ENCODE results near the gene IFNL3. TPM values are rescaled to one million over a fixed set of nuclear protein-coding genes. Genes with fewer than 3 reads are reported as not detected.

Gene IFNL3
- total and polyA plus RNA-seq, 9 of the 15 experiments (the other 6 are each of a cell fraction or from before 2014, with no cell fraction given) = not detected

- BruUV-seq (replicated peaks) = no TSS peak
Observed at GRCh38 chr19:39199025-39199424, 45.8 kb downstream of the IFNL3 start.

GRCh38 chr19:39197808-39198207 is 47.0 kb downstream of the IFNL3 start:
- no peak overlapping the region for H3K9ac ChIP-seq (ENCODE audit: insufficient read depth in 1 of 2, low read depth in 2 of 2, low read length in 2 of 2)
- peaks cover 3 to 27% of the 10 kb centered on the region in 2 experiments; a peak in 2 of 5 replicates for H3K27me3 ChIP-seq (ENCODE audit: control insufficient read depth in 2 of 2, insufficient read depth in 2 of 2, low read length in 2 of 2)
- H3K4me3 ChIP-seq = no peak overlapping the region
- no TSS peak for BruUV-seq (replicated peaks)
- no peak for ATAC-seq
- no peaks in the 10 kb centered on the region for H3K9me1 ChIP-seq (ENCODE audit: control insufficient read depth, insufficient read depth, low read length)
- H2AFZ ChIP-seq (ENCODE audit: low read depth, low read length) = no peak overlapping the region
- no peak for DNase-seq (ENCODE audit: extremely low read depth in 1 of 4, low spot score in 3 of 4)
- no peak overlapping the region for H3K4me2 ChIP-seq (ENCODE audit: insufficient read depth, low read length)
- H3K79me2 ChIP-seq (ENCODE audit: control insufficient read depth, insufficient read depth, low read length) = no peaks in the 10 kb centered on the region
- CTCF ChIA-PET (ENCODE audit: low intra/inter-chr PET ratio) = interaction anchor here (0.6 kb wide), 1 partner anchor 228 kb away, joined by 3 read pairs; no protein-coding TSS in a partner anchor
- no peak overlapping the region for H3K27ac ChIP-seq (ENCODE audit: extremely low read depth, low read depth, low read length)
- 0 out of 2 replicates have a peak, but pooled peaks cover 4% of the 10 kb centered on the region for H4K20me1 ChIP-seq (replicated peaks; ENCODE audit: control insufficient read depth, insufficient read depth, low read length)
- POLR2A ChIA-PET = interaction anchor here (0.6 kb wide), 1 partner anchor 363 kb away, joined by 4 read pairs; no protein-coding TSS in a partner anchor
- WGBS (ENCODE audit: insufficient coverage, low coverage, missing lambda C conversion rate) = 40% methylated on average over 5 of the region's 5 CpGs
- no peaks in the 10 kb centered on the region for H3K36me3 ChIP-seq (ENCODE audit: control insufficient read depth, insufficient read depth, low read length)
- in situ Hi-C loops (cut with MboI) (loop anchor here (5.0 kb wide), 1 partner anchor 231 kb away; no protein-coding TSS in a partner anchor), intact Hi-C loops (cut with micrococcal nuclease) (no loop called here)
- TF ChIP-seq RB1 (IDR thresholded peaks at IDR 0.05; ENCODE audit: low read depth) (no peak), ZNF165 (CRISPR knock-in tag; IDR thresholded peaks at IDR 0.05; ENCODE audit: borderline replicate concordance) (no peak), FOSL1 (tag; conservative IDR thresholded peaks at IDR 0.05) (no peak), XRCC5 (IDR thresholded peaks at IDR 0.05; ENCODE audit: low read depth, low read length) (no peak), RAD21 (CRISPR knock-in tag; conservative IDR thresholded peaks at IDR 0.05 in 1 of 2, IDR thresholded peaks at IDR 0.05 in 1 of 2) (peak in 1 of 2 experiments; percentile 33; a peak in 1 of 4 replicates), GTF2F1 (IDR thresholded peaks at IDR 0.05; ENCODE audit: low read depth, low read length) (no peak)
- TF ChIP-seq, protein P1, sequence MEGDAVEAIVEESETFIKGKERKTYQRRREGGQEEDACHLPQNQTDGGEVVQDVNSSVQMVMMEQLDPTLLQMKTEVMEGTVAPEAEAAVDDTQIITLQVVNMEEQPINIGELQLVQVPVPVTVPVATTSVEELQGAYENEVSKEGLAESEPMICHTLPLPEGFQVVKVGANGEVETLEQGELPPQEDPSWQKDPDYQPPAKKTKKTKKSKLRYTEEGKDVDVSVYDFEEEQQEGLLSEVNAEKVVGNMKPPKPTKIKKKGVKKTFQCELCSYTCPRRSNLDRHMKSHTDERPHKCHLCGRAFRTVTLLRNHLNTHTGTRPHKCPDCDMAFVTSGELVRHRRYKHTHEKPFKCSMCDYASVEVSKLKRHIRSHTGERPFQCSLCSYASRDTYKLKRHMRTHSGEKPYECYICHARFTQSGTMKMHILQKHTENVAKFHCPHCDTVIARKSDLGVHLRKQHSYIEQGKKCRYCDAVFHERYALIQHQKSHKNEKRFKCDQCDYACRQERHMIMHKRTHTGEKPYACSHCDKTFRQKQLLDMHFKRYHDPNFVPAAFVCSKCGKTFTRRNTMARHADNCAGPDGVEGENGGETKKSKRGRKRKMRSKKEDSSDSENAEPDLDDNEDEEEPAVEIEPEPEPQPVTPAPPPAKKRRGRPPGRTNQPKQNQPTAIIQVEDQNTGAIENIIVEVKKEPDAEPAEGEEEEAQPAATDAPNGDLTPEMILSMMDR (IDR thresholded peaks at IDR 0.05 in 2 of 3, conservative IDR thresholded peaks at IDR 0.05 in 1 of 3; ENCODE audit: insufficient read depth in 2 of 3, low read depth in 1 of 3, low read length in 3 of 3) = peak in 2 of 3 experiments; percentile 14 to 17; a peak in 1 of 6 replicates
- no peak for FAIRE-seq
- peaks cover 5 to 53% of the 10 kb centered on the region in 2 experiments; a peak in 3 of 5 replicates for H3K4me1 ChIP-seq (replicated peaks in 1 of 2; ENCODE audit: control insufficient read depth in 2 of 2, insufficient read depth in 2 of 2, low read length in 2 of 2)
- no peaks in the 10 kb centered on the region for H3K9me3 ChIP-seq (replicated peaks; ENCODE audit: control insufficient read depth, insufficient read depth, low read depth, low read length)

More at GRCh38 chr19:39199025-39199424, 45.8 kb downstream of the IFNL3 start:
- peak overlapping the region in 1 of 2 experiments; percentile 18; a peak in 2 of 4 replicates for H3K9ac ChIP-seq (ENCODE audit: insufficient read depth in 1 of 2, low read depth in 2 of 2, low read length in 2 of 2)
- ChIA-PET POLR2A (interaction anchor here (0.6 to 1.1 kb wide), 3 partner anchors 13 to 151 kb away, joined by 3 read pairs; no protein-coding TSS in a partner anchor), CTCF (ENCODE audit: low intra/inter-chr PET ratio) (no interaction called here)
- H4K20me1 ChIP-seq (replicated peaks; ENCODE audit: control insufficient read depth, insufficient read depth, low read length) = 0 out of 2 replicates have a peak, but pooled peaks cover 4% of the 10 kb centered on the region
- no peak overlapping the region for H3K27ac ChIP-seq (ENCODE audit: extremely low read depth, low read depth, low read length)
- H3K27me3 ChIP-seq (ENCODE audit: control insufficient read depth in 2 of 2, insufficient read depth in 2 of 2, low read length in 2 of 2) = peaks cover 3 to 27% of the 10 kb centered on the region in 2 experiments; a peak in 2 of 5 replicates
- H3K4me3 ChIP-seq = no peak overlapping the region
- H3K4me2 ChIP-seq (ENCODE audit: insufficient read depth, low read length) = no peak overlapping the region
- 42% methylated on average over 11 of the region's 11 CpGs for WGBS (ENCODE audit: insufficient coverage, low coverage, missing lambda C conversion rate)
- H3K9me3 ChIP-seq (replicated peaks; ENCODE audit: control insufficient read depth, insufficient read depth, low read depth, low read length) = no peaks in the 10 kb centered on the region
- no peak overlapping the region for H2AFZ ChIP-seq (ENCODE audit: low read depth, low read length)
- ATAC-seq (peak; percentile 31; the same call in 2 of the 3 replicates), FAIRE-seq (no peak), DNase-seq (ENCODE audit: extremely low read depth in 1 of 4, low spot score in 3 of 4) (peak in 1 of 4 experiments; percentile 36)
- intact Hi-C loops (cut with micrococcal nuclease) (no loop called here), in situ Hi-C loops (cut with MboI) (loop anchor here (5.0 kb wide), 1 partner anchor 232 kb away; no protein-coding TSS in a partner anchor)
- no peaks in the 10 kb centered on the region for H3K36me3 ChIP-seq (ENCODE audit: control insufficient read depth, insufficient read depth, low read length)
- peaks cover 8 to 65% of the 10 kb centered on the region in 2 experiments for H3K4me1 ChIP-seq (replicated peaks in 1 of 2; ENCODE audit: control insufficient read depth in 2 of 2, insufficient read depth in 2 of 2, low read length in 2 of 2)
- H3K79me2 ChIP-seq (ENCODE audit: control insufficient read depth, insufficient read depth, low read length) = no peaks in the 10 kb centered on the region
- no peaks in the 10 kb centered on the region for H3K9me1 ChIP-seq (ENCODE audit: control insufficient read depth, insufficient read depth, low read length)
- TF ChIP-seq SP1 (CRISPR knock-in tag; IDR thresholded peaks at IDR 0.05) (no peak), ZBTB7A (IDR thresholded peaks at IDR 0.05; ENCODE audit: borderline replicate concordance, control insufficient read depth, low read depth, low read length) (no peak), WHSC1 (IDR thresholded peaks at IDR 0.05; ENCODE audit: low read length) (no peak), NR2C2 (CRISPR knock-in tag; IDR thresholded peaks at IDR 0.05) (no peak), NR2C2 (tag; IDR thresholded peaks at IDR 0.05) (no peak), FOXJ3 (CRISPR knock-in tag; IDR thresholded peaks at IDR 0.05) (no peak)
